ENCODE measurements around the gene DRICH1. TPM values are rescaled to one million over a fixed set of nuclear protein-coding genes. Genes with fewer than 3 reads are reported as not detected.
A peak's percentile ranks its signal among the peaks of the same experiment; 100 is the strongest.
"Not testable (repeated sequence)": the region's sequence is repeated elsewhere in the genome, so short reads cannot be mapped to it uniquely, and the experiment has no call there.

Gene DRICH1
- total and polyA plus RNA-seq, 2 of the 13 experiments (the other 11 are each of a cell fraction or from before 2014, with no cell fraction given): 0.22 to 0.66 TPM

GRCh38 chr22:23638611-23639010, 6.5 kb upstream of the DRICH1 start (continued):
- TF ChIP-seq ZNF256 (CRISPR knock-in tag; conservative IDR thresholded peaks at IDR 0.05): no peak

DNA sequence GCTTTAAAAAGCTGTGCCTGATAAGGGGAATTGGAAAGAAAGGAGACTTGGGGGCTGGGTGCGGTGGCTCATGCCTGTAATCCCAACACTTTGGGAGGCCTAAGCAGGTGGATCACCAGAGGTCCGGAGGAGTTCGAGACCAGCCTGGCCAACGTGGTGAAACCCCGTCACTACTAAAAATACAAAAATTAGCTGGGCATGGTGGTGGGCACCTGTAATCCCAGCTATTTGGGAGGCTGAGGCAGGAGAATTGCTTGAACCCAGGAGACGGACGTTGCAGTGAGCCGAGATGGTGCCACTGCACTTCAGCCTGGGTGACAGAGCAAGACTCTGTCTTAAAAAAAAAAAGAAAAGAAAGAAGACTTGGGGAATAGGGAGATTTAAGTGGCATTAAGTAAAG, 3.2 kb upstream of the DRICH1 start:
- H3K27me3 ChIP-seq (ENCODE audit: control insufficient read depth in 1 of 2, insufficient read depth in 2 of 2, low read length in 2 of 2); in situ Hi-C loops (cut with HindIII; ENCODE audit: extremely low pct_ligation_motif_present, low pct_unique_long_range_greater_than_20kb); H3K9ac ChIP-seq (ENCODE audit: insufficient read depth, low read depth, low read length); DNase-seq (ENCODE audit: low spot score); CTCF ChIA-PET (ENCODE audit: low intra/inter-chr PET ratio, low total read pairs); POLR2A ChIA-PET; H4K20me1 ChIP-seq (ENCODE audit: insufficient read depth, low read length); H3K4me2 ChIP-seq (ENCODE audit: low read depth, low read length); ATAC-seq; H3K36me3 ChIP-seq (replicated peaks in 1 of 2; ENCODE audit: control insufficient read depth in 1 of 2, insufficient read depth in 2 of 2, low read length in 2 of 2); H3K9me3 ChIP-seq (ENCODE audit: low read length); intact Hi-C loops (cut with micrococcal nuclease; ENCODE audit: unreplicated experiment); H2AFZ ChIP-seq (ENCODE audit: low read length); BruUV-seq (replicated peaks); H3K27ac ChIP-seq (ENCODE audit: extremely low read length, insufficient read depth, low read length); H3K4me3 ChIP-seq (replicated peaks in 1 of 3; ENCODE audit: insufficient read depth in 1 of 3, low read depth in 2 of 3, low read length in 3 of 3); FAIRE-seq; H3K79me2 ChIP-seq (ENCODE audit: insufficient read depth, low read length): not testable (repeated sequence)
- peaks cover 31% of the 10 kb centered on the region for H3K4me1 ChIP-seq (ENCODE audit: insufficient read depth, low read length)
- WGBS (ENCODE audit: low lambda C conversion rate): 93% methylated on average over 8 of the region's 8 CpGs

DNA sequence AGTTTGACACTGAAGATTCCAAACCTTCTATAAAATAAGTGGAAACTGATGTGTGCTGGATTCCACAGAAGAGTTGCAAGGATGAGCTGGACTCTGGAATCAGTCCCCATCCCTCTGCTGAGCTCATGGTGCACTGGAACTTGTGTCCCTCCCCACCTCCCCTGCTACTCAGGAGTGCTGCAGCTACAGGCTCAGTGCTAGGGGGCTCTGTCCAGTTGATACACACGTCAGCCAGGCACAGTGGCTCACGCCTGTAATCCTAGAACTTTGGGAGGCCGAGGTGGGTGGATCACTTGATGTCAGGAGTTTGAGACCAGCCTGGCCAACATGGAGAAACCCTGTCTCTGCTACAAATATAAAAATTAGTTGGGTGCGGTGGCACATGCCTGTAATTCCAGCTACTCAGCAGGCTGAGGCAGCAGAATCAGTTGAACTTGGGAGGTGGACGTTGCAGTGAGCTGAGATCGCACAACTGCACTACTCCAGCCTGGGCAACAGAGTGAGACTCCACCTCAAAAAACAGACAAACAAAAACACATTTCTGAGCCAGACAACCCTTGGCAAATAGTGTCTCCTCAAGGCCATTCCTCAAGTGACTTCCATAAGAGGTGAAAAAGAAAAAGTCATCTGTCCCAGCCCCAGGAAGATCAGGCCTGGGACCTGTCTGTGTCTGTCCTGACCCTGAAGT, 3.9 kb downstream of the DRICH1 start:
- in situ Hi-C loops (cut with HindIII; ENCODE audit: extremely low pct_ligation_motif_present, low pct_unique_long_range_greater_than_20kb); H4K20me1 ChIP-seq (ENCODE audit: insufficient read depth, low read length); BruUV-seq (replicated peaks); H3K27me3 ChIP-seq (ENCODE audit: control insufficient read depth in 1 of 2, insufficient read depth in 2 of 2, low read length in 2 of 2); CTCF ChIA-PET (ENCODE audit: low intra/inter-chr PET ratio, low total read pairs); H3K9ac ChIP-seq (ENCODE audit: insufficient read depth, low read depth, low read length); H3K27ac ChIP-seq (ENCODE audit: extremely low read length, insufficient read depth, low read length); H3K4me3 ChIP-seq (replicated peaks in 1 of 3; ENCODE audit: insufficient read depth in 1 of 3, low read depth in 2 of 3, low read length in 3 of 3); H3K9me3 ChIP-seq (ENCODE audit: low read length); H3K79me2 ChIP-seq (ENCODE audit: insufficient read depth, low read length); H3K36me3 ChIP-seq (replicated peaks in 1 of 2; ENCODE audit: control insufficient read depth in 1 of 2, insufficient read depth in 2 of 2, low read length in 2 of 2); H2AFZ ChIP-seq (ENCODE audit: low read length): not testable (repeated sequence)
- POLR2A ChIA-PET: interaction anchor here (0.8 kb wide), 1 partner anchor 139 kb away, joined by 3 read pairs; the partner anchor contains the start of gene CHCHD10
- FAIRE-seq: peak; percentile 57
- peaks cover 50% of the 10 kb centered on the region for H3K4me1 ChIP-seq (ENCODE audit: insufficient read depth, low read length)
- TF ChIP-seq, protein P1, sequence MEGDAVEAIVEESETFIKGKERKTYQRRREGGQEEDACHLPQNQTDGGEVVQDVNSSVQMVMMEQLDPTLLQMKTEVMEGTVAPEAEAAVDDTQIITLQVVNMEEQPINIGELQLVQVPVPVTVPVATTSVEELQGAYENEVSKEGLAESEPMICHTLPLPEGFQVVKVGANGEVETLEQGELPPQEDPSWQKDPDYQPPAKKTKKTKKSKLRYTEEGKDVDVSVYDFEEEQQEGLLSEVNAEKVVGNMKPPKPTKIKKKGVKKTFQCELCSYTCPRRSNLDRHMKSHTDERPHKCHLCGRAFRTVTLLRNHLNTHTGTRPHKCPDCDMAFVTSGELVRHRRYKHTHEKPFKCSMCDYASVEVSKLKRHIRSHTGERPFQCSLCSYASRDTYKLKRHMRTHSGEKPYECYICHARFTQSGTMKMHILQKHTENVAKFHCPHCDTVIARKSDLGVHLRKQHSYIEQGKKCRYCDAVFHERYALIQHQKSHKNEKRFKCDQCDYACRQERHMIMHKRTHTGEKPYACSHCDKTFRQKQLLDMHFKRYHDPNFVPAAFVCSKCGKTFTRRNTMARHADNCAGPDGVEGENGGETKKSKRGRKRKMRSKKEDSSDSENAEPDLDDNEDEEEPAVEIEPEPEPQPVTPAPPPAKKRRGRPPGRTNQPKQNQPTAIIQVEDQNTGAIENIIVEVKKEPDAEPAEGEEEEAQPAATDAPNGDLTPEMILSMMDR (CRISPR knock-in tag; IDR thresholded peaks at IDR 0.05): peak; percentile 51
- TF ChIP-seq ZMYM3 (CRISPR knock-in tag; IDR thresholded peaks at IDR 0.05) (0 out of 2 replicates have a peak, but pooled peaks have one; percentile 45), ZNF121 (CRISPR knock-in tag; IDR thresholded peaks at IDR 0.05) (peak; percentile 63; the same call in 1 of the 2 replicates), UBTF (CRISPR knock-in tag; IDR thresholded peaks at IDR 0.05) (0 out of 2 replicates have a peak, but pooled peaks have one; percentile 22), SALL1 (CRISPR knock-in tag; IDR thresholded peaks at IDR 0.05) (peak; percentile 25; the same call in 1 of the 2 replicates), TBX2 (CRISPR knock-in tag; IDR thresholded peaks at IDR 0.05; ENCODE audit: borderline replicate concordance) (peak; percentile 25; the same call in 1 of the 2 replicates), TEAD3 (CRISPR knock-in tag; optimal IDR thresholded peaks at IDR 0.05; ENCODE audit: borderline replicate concordance) (peak; percentile 31)
- TF ChIP-seq, protein P2, sequence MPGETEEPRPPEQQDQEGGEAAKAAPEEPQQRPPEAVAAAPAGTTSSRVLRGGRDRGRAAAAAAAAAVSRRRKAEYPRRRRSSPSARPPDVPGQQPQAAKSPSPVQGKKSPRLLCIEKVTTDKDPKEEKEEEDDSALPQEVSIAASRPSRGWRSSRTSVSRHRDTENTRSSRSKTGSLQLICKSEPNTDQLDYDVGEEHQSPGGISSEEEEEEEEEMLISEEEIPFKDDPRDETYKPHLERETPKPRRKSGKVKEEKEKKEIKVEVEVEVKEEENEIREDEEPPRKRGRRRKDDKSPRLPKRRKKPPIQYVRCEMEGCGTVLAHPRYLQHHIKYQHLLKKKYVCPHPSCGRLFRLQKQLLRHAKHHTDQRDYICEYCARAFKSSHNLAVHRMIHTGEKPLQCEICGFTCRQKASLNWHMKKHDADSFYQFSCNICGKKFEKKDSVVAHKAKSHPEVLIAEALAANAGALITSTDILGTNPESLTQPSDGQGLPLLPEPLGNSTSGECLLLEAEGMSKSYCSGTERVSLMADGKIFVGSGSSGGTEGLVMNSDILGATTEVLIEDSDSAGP (CRISPR knock-in tag; IDR thresholded peaks at IDR 0.05; ENCODE audit: borderline replicate concordance): 0 out of 2 replicates have a peak, but pooled peaks have one; percentile 15
- 29% methylated on average over 6 of the region's 6 CpGs for WGBS (ENCODE audit: low lambda C conversion rate)
- peak; percentile 29 for DNase-seq (ENCODE audit: low spot score)
- 0 out of 2 replicates have a peak overlapping the region, but pooled peaks have one; percentile 14 for H3K4me2 ChIP-seq (ENCODE audit: low read depth, low read length)
- peak; percentile 88 for ATAC-seq
- intact Hi-C loops (cut with micrococcal nuclease; ENCODE audit: unreplicated experiment): loop anchor here (5.0 kb wide), 1 partner anchor 49 kb away; no protein-coding TSS in a partner anchor
